Endodermal cell (in vitro differentiated cells): ENCODE data around the gene PBXIP1. TPM values are rescaled to one million over a fixed set of nuclear protein-coding genes. Genes with fewer than 3 reads are reported as not detected.
A peak's percentile ranks its signal among the peaks of the same experiment; 100 is the strongest.

Experiments
- DNase-seq: peaks from one replicate; pipeline ENCODE4 v3.0.0-alpha.2; 2017
- H3K27ac ChIP-seq: 2 replicates; pipeline ENCODE4 v1.5.1; 2013; ENCODE audit warnings: mild to moderate bottlenecking, low read depth, low read length, moderate library complexity
- H3K27me3 ChIP-seq: 2 replicates; pipeline ENCODE4 v1.6.1; 2013; ENCODE audit warnings: mild to moderate bottlenecking, low read length, moderate library complexity; ENCODE audit not compliant: insufficient read depth, control insufficient read depth, poor library complexity, severe bottlenecking
- H3K36me3 ChIP-seq: 2 replicates; pipeline ENCODE4 v1.7.0; 2013; ENCODE audit warnings: mild to moderate bottlenecking, low read length, moderate library complexity; ENCODE audit not compliant: control insufficient read depth, insufficient read depth
- H3K4me1 ChIP-seq: one replicate; pipeline ENCODE4 v1.7.0; 2013; ENCODE audit warnings: low read length; ENCODE audit not compliant: control insufficient read depth, insufficient read depth
- H3K4me3 ChIP-seq: 2 replicates; pipeline ENCODE4 v1.5.1; 2013; ENCODE audit warnings: mild to moderate bottlenecking, low read length, moderate library complexity
- H3K9ac ChIP-seq: 2 replicates; pipeline ENCODE4 v1.6.1; 2013; ENCODE audit warnings: mild to moderate bottlenecking, low read length, moderate library complexity; ENCODE audit not compliant: poor library complexity, severe bottlenecking; ENCODE audit errors: extremely low read depth
- H3K9me3 ChIP-seq: 2 replicates; pipeline ENCODE4 v1.6.1; 2013; ENCODE audit warnings: mild to moderate bottlenecking, low read length, moderate library complexity; ENCODE audit not compliant: control insufficient read depth
- H3K27ac Mint-ChIP-seq: 2 replicates; pipeline ENCODE4 v1.8.0; 2020; ENCODE audit warnings: mixed read lengths
- H3K27me3 Mint-ChIP-seq: 2 replicates; pipeline ENCODE4 v1.8.0; 2021; ENCODE audit warnings: mild to moderate bottlenecking, mixed read lengths; ENCODE audit not compliant: insufficient read depth
- H3K36me3 Mint-ChIP-seq: 2 replicates; pipeline ENCODE4 v1.8.0; 2020; ENCODE audit warnings: low read depth, mixed read lengths
- H3K4me1 Mint-ChIP-seq: 2 replicates; pipeline ENCODE4 v1.8.0; 2020; ENCODE audit warnings: mixed read lengths
- H3K4me3 Mint-ChIP-seq: 2 replicates; pipeline ENCODE4 v1.8.0; 2020; ENCODE audit warnings: mild to moderate bottlenecking, moderate library complexity, mixed read lengths
- H3K9me3 Mint-ChIP-seq: 2 replicates; pipeline ENCODE4 v1.8.0; 2020; ENCODE audit warnings: mild to moderate bottlenecking, mixed read lengths
- CTCF ChIP-seq: fragments of 200-600 bp; sonication (generic); conservative IDR thresholded peaks from 2 replicates; pipeline ENCODE4 v1.5.0; 2021; ENCODE audit warnings: antibody characterized with exemption, mild to moderate bottlenecking
- WGBS, 2 experiments: methylation state at CpG; one replicate each; pipeline versions ENCODE4 v1.1.5 to v1.1.7; 2013; ENCODE audit warnings: missing lambda C conversion rate in 2 of 2, mixed read lengths in 1 of 2; ENCODE audit not compliant: insufficient coverage in 1 of 2, insufficient read length in 1 of 2; 5-methylcytosine and 5-hydroxymethylcytosine counted together
- total RNA-seq, 2 donors: library from RNA; stranded (reverse); fragmentation: NEBNext Ultra II Directional in 1 of 2; extraction: Animal tissue kit (Norgen Biotek cat#: 25700) in 1 of 2; gene quantifications; 2 replicates in 1 of 2; 3 replicates in 1 of 2; pipeline ENCODE4 v1.2.1, GENCODE V29; 2021

The PBXIP1 gene
- total RNA-seq, 2 donors from 2014 or later: 42.5 to 61.3 TPM

GRCh38 chr1:154970631-154971340, 14.9 kb upstream of the PBXIP1 start, which contains the start of gene SHC1:
SHC1 (minus strand) TSS chr1:154970747; CDS start chr1:154970526, 221 bp downstream.
- Histone ChIP-seq H3K27me3 (no peaks in the 10 kb centered on the region), H3K4me3 (peak within 1 kb of the TSS; percentile 91), H3K4me1 (peaks cover 3% of the 10 kb centered on the region), H3K27ac (peak within 1 kb of the TSS; percentile 89), H3K9ac (peak within 1 kb of the TSS; percentile 96), H3K9me3 (no peaks in the 10 kb centered on the region), H3K36me3 (peaks cover 29% of the 10 kb centered on the region)
- peaks cover 37% of the 10 kb centered on the region for H3K4me1 Mint-ChIP-seq
- peaks cover 32% of the 10 kb centered on the region for H3K36me3 Mint-ChIP-seq
- no peaks in the 10 kb centered on the region for H3K27me3 Mint-ChIP-seq
- no peak for TF ChIP-seq CTCF
- H3K27ac Mint-ChIP-seq: peak within 1 kb of the TSS; percentile 99
- DNase-seq: peak; percentile 97
- H3K4me3 Mint-ChIP-seq: no peak within 1 kb of the TSS
- whole genome bisulfite sequencing, 2 experiments: 5 to 7% methylated on average over 9 to 15 of the region's 15 CpGs
- H3K9me3 Mint-ChIP-seq: no peaks in the 10 kb centered on the region

GRCh38 chr1:154969860-154970452, 14.1 kb upstream of the PBXIP1 start:
- no peak for TF ChIP-seq CTCF
- H3K9me3 ChIP-seq: no peaks in the 10 kb centered on the region
- Mint-ChIP-seq H3K27me3 (no peaks in the 10 kb centered on the region), H3K4me3 (no peak overlapping the region), H3K4me1 (peaks cover 37% of the 10 kb centered on the region), H3K9me3 (no peaks in the 10 kb centered on the region), H3K36me3 (peaks cover 39% of the 10 kb centered on the region), H3K27ac (peak overlapping the region; percentile 85)
- H3K4me1 ChIP-seq: peaks cover 3% of the 10 kb centered on the region
- peaks cover 36% of the 10 kb centered on the region for H3K36me3 ChIP-seq
- 0 to 10% methylated on average over 6 to 22 of the region's 22 CpGs for WGBS, 2 experiments
- peak overlapping the region; percentile 91 for H3K4me3 ChIP-seq
- H3K27me3 ChIP-seq: no peaks in the 10 kb centered on the region
- DNase-seq: no peak
- peak overlapping the region; percentile 39 for H3K9ac ChIP-seq
- no peak overlapping the region for H3K27ac ChIP-seq

- no peak for TF ChIP-seq CTCF
- H3K36me3 Mint-ChIP-seq: peaks cover 44% of the 10 kb centered on the region
- H3K36me3 ChIP-seq: peaks cover 43% of the 10 kb centered on the region
- no peaks in the 10 kb centered on the region for H3K9me3 ChIP-seq
- H3K27me3 ChIP-seq: no peaks in the 10 kb centered on the region
- H3K4me1 ChIP-seq: peaks cover 3% of the 10 kb centered on the region
- WGBS, 2 experiments: 0 to 14% methylated on average over 1 to 4 of the region's 5 CpGs
- H3K27ac ChIP-seq: peak overlapping the region; percentile 11
- H3K9ac ChIP-seq: peak overlapping the region; percentile 39
- H3K4me3 ChIP-seq: peak overlapping the region; percentile 91
- no peaks in the 10 kb centered on the region for H3K9me3 Mint-ChIP-seq
- H3K4me1 Mint-ChIP-seq: peaks cover 37% of the 10 kb centered on the region
- H3K4me3 Mint-ChIP-seq: no peak overlapping the region
- no peaks in the 10 kb centered on the region for H3K27me3 Mint-ChIP-seq
- DNase-seq: no peak
- peak overlapping the region; percentile 85 for H3K27ac Mint-ChIP-seq
Measured at GRCh38 chr1:154969246-154969645, 13.3 kb upstream of the PBXIP1 start.
